ENCODE measurements around the gene DSCAML1.

DSCAML1 gene

DNA sequence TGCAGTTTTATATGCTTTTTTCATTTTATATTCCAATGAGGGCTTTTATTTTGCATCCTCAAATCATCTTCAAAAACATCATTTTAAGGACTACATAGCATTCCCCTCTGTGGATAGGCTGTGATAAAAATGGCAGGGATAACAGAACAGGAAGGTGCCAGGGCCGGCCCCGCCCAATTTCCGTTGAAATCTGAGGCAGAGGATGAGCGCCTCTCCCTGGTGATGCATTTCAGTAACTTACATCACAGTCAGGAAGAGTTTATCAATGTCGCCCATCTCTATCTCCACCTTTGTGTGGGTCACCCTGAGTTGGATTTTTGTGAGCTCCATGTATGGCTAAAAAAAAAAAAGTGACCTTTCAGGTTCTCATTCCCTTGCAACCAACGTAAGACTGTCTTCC lies 201.6 kb downstream of the DSCAML1 start:
- H3K36me3 ChIP-seq (ENCODE audit: control insufficient read depth, insufficient read depth, low read length): no peaks in the 10 kb centered on the region
- H3K4me1 ChIP-seq (ENCODE audit: control insufficient read depth, insufficient read depth, low read length, poor library complexity, severe bottlenecking): no peaks in the 10 kb centered on the region
- WGBS, 2 experiments (ENCODE audit: insufficient coverage in 2 of 2): 46 to 68% methylated on average over 3 to 5 of the region's 6 CpGs

DNA sequence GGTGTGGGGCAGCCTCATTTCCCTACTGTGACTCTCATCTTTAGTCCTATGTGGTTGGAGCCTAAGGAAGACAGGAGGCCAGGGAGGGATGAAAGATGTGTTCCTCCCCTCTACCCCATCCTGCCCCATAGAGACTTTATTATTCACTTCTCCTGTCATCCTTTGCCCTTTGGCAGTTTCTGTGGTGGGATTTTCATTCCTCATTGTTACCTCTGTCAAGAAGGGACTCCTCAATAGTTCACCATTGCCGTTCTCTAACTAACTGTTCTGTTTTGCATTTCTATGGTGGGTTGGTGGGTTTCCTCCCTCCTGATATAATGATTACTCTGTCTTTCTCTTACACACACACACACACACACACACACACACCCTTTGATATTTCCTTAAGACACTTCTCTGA lies 202.3 kb downstream of the DSCAML1 start:
- Histone ChIP-seq H3K9me3 (ENCODE audit: control insufficient read depth, low read length) (no peaks in the 10 kb centered on the region), H3K4me3 (ENCODE audit: extremely low read depth, insufficient read depth, low read length, poor library complexity, severe bottlenecking) (no peak overlapping the region), H3K27ac (ENCODE audit: low read depth, low read length, severe bottlenecking) (no peak overlapping the region), H3K4me1 (ENCODE audit: control insufficient read depth, insufficient read depth, low read length, poor library complexity, severe bottlenecking) (no peaks in the 10 kb centered on the region), H3K36me3 (ENCODE audit: control insufficient read depth, insufficient read depth, low read length) (no peaks in the 10 kb centered on the region)
- no CpG with 5 or more reads among the region's 1 CpG for WGBS, 2 experiments (ENCODE audit: insufficient coverage in 2 of 2)

More for the DNA sequence above, 201.6 kb downstream of the DSCAML1 start:
- Histone ChIP-seq H3K4me3 (ENCODE audit: extremely low read depth, insufficient read depth, low read length, poor library complexity, severe bottlenecking) (no peak overlapping the region), H3K27ac (ENCODE audit: low read depth, low read length, severe bottlenecking) (no peak overlapping the region), H3K9me3 (ENCODE audit: control insufficient read depth, low read length) (no peaks in the 10 kb centered on the region)

DNA sequence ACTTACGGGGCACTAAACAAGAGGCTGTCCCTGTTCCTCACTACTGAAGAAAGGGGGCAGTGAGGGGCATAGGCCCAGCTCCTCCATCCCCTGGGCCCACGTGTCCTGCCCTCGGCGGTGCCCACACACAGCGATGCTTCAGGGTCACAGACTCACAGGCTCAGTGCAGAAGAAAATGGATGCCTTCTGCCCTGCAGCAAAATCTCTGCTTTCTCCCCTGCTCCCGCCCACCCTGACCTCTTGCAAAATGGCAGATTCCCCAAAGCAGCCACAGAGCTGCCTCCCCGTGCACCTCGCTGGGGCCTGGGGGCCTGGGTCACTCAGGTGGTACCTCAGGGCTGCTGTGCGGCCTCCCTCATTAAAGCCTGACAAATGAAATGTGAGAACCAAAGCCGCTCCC lies 204.0 kb downstream of the DSCAML1 start:
- no peak overlapping the region for H3K27ac ChIP-seq (ENCODE audit: low read depth, low read length, severe bottlenecking)
- WGBS, 2 experiments (ENCODE audit: insufficient coverage in 2 of 2): 89 to 95% methylated on average over 8 to 10 of the region's 10 CpGs
- no peaks in the 10 kb centered on the region for H3K9me3 ChIP-seq (ENCODE audit: control insufficient read depth, low read length)
- no peak overlapping the region for H3K4me3 ChIP-seq (ENCODE audit: extremely low read depth, insufficient read depth, low read length, poor library complexity, severe bottlenecking)
- no peaks in the 10 kb centered on the region for H3K4me1 ChIP-seq (ENCODE audit: control insufficient read depth, insufficient read depth, low read length, poor library complexity, severe bottlenecking)
- no peaks in the 10 kb centered on the region for H3K36me3 ChIP-seq (ENCODE audit: control insufficient read depth, insufficient read depth, low read length)

DNA sequence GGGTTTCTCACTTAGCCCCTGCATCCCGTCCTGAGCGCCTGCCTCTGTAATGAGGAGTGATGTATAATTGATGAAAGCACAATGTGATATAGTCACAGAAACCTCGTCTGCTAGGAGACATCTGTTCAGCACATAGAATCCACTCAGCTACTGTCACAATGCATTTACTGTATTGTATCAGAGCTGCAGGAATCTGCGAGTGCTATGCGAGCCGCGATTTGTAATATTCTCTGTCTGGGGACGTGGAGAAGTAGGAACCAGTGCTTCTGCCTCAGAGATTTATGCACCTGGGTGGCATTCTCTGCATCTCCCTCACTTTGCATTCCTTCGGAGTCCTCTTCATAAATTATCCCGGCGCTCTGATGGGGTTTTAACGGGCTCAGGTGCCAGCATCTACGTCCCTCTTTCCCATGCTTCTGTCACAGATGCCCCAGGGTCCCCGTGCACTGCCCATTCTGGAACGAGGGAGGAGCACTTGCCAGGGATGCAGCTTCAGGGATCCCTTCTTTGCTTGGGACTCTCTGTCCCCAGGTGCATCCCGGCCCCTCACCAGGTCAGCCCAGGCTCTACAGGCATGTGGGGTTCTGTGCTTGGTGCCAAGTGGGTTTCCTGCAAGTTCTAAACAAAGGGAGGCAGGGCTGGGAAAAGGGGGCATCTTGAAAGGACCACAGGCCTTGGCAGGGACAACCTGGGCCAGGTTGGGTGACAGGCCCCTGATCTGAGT lies 205.5 kb downstream of the DSCAML1 start:
- no peaks in the 10 kb centered on the region for H3K36me3 ChIP-seq (ENCODE audit: control insufficient read depth, insufficient read depth, low read length)
- 85 to 90% methylated on average over 12 to 13 of the region's 16 CpGs for WGBS, 2 experiments (ENCODE audit: insufficient coverage in 2 of 2)
- no peaks in the 10 kb centered on the region for H3K9me3 ChIP-seq (ENCODE audit: control insufficient read depth, low read length)
- H3K4me3 ChIP-seq (ENCODE audit: extremely low read depth, insufficient read depth, low read length, poor library complexity, severe bottlenecking): no peak overlapping the region
- H3K4me1 ChIP-seq (ENCODE audit: control insufficient read depth, insufficient read depth, low read length, poor library complexity, severe bottlenecking): no peaks in the 10 kb centered on the region
- no peak overlapping the region for H3K27ac ChIP-seq (ENCODE audit: low read depth, low read length, severe bottlenecking)

DNA sequence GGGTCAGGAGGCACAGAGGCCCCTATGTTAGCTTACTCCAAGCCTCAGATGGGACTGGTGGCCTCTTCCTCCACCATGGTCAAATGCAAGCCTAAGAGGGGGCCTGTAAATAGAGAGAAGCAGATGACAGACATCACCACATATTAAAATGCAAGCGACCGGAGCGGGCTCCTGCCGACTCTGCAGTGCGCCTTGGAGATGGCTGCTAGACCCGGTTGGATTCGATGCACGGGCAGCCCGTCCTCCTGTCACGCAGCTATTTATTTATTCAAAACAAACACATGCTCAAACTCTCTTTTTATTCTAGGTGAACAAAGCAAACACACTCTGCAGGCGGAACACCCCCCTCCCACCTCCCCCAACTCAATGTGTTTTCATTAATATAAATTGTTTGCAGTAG lies 208.0 kb downstream of the DSCAML1 start:
- H3K27ac ChIP-seq (ENCODE audit: low read depth, low read length, severe bottlenecking): no peak overlapping the region
- no peaks in the 10 kb centered on the region for H3K36me3 ChIP-seq (ENCODE audit: control insufficient read depth, insufficient read depth, low read length)
- H3K9me3 ChIP-seq (ENCODE audit: control insufficient read depth, low read length): no peaks in the 10 kb centered on the region
- H3K4me3 ChIP-seq (ENCODE audit: extremely low read depth, insufficient read depth, low read length, poor library complexity, severe bottlenecking): no peak overlapping the region
- H3K4me1 ChIP-seq (ENCODE audit: control insufficient read depth, insufficient read depth, low read length, poor library complexity, severe bottlenecking): peaks cover 5% of the 10 kb centered on the region
- 92 to 95% methylated on average over 8 to 10 of the region's 11 CpGs for WGBS, 2 experiments (ENCODE audit: insufficient coverage in 2 of 2)

DNA sequence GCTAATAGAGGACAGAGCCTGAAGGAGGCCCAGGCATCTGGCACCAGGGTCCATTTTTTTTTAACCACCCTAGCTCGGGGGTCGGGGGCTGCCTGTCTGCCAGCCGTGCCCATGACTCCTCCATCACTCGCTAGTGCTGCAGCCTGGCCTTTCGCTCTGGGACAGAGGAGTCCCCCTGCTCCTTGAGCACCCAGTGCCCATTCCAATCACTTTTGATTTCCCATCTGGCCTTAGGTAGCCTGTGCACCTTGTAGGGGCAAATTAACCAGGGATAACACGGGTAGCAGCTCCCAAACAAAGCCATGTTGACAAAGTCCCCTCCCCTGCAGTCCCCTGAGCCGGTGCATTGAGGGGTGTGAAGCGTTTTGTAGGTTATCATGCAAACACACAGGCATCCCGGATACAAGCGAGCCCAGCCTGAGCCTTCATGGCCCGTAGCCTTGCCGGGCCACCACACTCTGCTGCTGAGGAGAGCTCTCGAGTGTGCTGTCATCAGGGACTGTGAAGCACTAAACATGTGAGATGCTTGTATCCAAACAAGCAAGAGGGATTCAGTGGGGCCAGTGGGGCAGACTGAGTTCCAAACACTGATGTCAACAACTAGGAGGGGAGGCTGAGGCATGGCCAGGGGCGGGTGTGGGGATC lies 208.7 kb downstream of the DSCAML1 start:
- Histone ChIP-seq H3K27ac (ENCODE audit: low read depth, low read length, severe bottlenecking) (no peak overlapping the region), H3K4me1 (ENCODE audit: control insufficient read depth, insufficient read depth, low read length, poor library complexity, severe bottlenecking) (peaks cover 12% of the 10 kb centered on the region), H3K4me3 (ENCODE audit: extremely low read depth, insufficient read depth, low read length, poor library complexity, severe bottlenecking) (no peak overlapping the region), H3K36me3 (ENCODE audit: control insufficient read depth, insufficient read depth, low read length) (no peaks in the 10 kb centered on the region), H3K9me3 (ENCODE audit: control insufficient read depth, low read length) (no peaks in the 10 kb centered on the region)
- WGBS, 2 experiments (ENCODE audit: insufficient coverage in 2 of 2): 82 to 88% methylated on average over 13 to 14 of the region's 14 CpGs

DNA sequence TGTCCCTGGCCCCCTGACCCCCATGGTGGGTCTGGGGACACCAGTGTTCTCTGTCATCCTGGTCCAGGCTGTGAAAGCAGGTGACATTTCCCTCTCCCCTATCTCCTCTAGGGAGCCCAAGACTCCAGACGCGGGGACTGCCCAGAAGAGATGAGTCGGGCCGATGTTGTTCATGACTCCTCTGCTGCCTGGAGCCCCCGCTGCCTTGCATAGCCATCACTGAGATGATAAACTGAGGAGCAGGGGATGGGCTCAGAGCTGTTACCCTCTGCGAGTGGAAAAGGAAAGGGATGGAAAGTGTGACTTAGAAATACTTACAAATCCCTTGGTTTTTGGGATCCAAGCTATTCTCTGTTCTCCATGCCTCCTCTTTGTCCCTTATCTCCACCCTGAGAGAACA lies 209.6 kb downstream of the DSCAML1 start:
- Histone ChIP-seq H3K9me3 (ENCODE audit: control insufficient read depth, low read length) (no peaks in the 10 kb centered on the region), H3K4me3 (ENCODE audit: extremely low read depth, insufficient read depth, low read length, poor library complexity, severe bottlenecking) (no peak overlapping the region)
- WGBS, 2 experiments (ENCODE audit: insufficient coverage in 2 of 2): 96 to 97% methylated on average over 4 to 5 of the region's 6 CpGs

DNA sequence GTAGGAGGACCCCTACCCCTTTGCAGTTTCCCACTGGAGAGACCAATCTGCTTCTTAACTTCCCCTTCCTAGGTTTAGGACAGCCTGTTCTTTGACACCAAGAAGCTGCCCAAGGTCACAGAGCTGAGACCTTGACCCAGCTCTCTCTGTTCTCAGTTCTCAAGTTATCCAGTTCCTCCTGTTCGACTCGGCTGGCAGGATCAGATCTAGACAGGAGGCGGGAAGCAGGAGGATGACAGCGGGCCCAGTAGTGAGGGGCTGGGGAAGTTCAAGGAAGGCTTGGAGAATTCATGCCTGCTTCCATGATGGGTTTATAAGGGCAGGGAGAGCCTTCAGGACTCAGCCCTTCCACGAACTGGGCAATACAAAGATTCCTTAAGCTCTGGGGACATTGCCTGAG lies 210.6 kb downstream of the DSCAML1 start:
- H3K4me1 ChIP-seq (ENCODE audit: control insufficient read depth, insufficient read depth, low read length, poor library complexity, severe bottlenecking): peaks cover 12% of the 10 kb centered on the region
- H3K4me3 ChIP-seq (ENCODE audit: extremely low read depth, insufficient read depth, low read length, poor library complexity, severe bottlenecking): no peak overlapping the region
- H3K27ac ChIP-seq (ENCODE audit: low read depth, low read length, severe bottlenecking): no peak overlapping the region
- H3K36me3 ChIP-seq (ENCODE audit: control insufficient read depth, insufficient read depth, low read length): no peaks in the 10 kb centered on the region
- 82 to 94% methylated on average over 5 of the region's 5 CpGs for WGBS, 2 experiments (ENCODE audit: insufficient coverage in 2 of 2)
- H3K9me3 ChIP-seq (ENCODE audit: control insufficient read depth, low read length): no peaks in the 10 kb centered on the region

More for the DNA sequence above, 209.6 kb downstream of the DSCAML1 start:
- peaks cover 12% of the 10 kb centered on the region for H3K4me1 ChIP-seq (ENCODE audit: control insufficient read depth, insufficient read depth, low read length, poor library complexity, severe bottlenecking)
- no peaks in the 10 kb centered on the region for H3K36me3 ChIP-seq (ENCODE audit: control insufficient read depth, insufficient read depth, low read length)
- no peak overlapping the region for H3K27ac ChIP-seq (ENCODE audit: low read depth, low read length, severe bottlenecking)

DNA sequence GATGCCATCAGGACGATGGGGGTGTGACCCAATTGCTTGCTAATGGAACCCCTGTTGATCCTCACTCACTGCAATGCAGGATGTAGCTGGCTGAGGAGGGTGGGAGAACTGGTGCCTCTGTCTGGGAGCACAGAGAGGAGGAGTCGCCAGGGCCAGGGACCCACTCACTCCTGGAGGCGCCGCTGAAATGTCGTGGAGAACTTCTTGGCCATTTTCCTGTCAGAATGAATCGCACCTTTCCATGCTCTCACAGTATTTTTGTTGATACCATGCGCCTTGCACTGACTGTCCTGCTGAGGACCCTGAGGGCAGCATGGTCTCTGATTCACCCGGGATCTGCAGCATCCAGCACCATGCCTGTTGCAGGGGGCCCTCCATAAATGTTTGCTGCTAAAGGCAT lies 211.4 kb downstream of the DSCAML1 start:
- 83 to 84% methylated on average over 6 to 8 of the region's 8 CpGs for WGBS, 2 experiments (ENCODE audit: insufficient coverage in 2 of 2)
- Histone ChIP-seq H3K27ac (ENCODE audit: low read depth, low read length, severe bottlenecking) (no peak overlapping the region), H3K4me1 (ENCODE audit: control insufficient read depth, insufficient read depth, low read length, poor library complexity, severe bottlenecking) (peaks cover 12% of the 10 kb centered on the region), H3K9me3 (ENCODE audit: control insufficient read depth, low read length) (no peaks in the 10 kb centered on the region), H3K36me3 (ENCODE audit: control insufficient read depth, insufficient read depth, low read length) (no peaks in the 10 kb centered on the region), H3K4me3 (ENCODE audit: extremely low read depth, insufficient read depth, low read length, poor library complexity, severe bottlenecking) (no peak overlapping the region)

DNA sequence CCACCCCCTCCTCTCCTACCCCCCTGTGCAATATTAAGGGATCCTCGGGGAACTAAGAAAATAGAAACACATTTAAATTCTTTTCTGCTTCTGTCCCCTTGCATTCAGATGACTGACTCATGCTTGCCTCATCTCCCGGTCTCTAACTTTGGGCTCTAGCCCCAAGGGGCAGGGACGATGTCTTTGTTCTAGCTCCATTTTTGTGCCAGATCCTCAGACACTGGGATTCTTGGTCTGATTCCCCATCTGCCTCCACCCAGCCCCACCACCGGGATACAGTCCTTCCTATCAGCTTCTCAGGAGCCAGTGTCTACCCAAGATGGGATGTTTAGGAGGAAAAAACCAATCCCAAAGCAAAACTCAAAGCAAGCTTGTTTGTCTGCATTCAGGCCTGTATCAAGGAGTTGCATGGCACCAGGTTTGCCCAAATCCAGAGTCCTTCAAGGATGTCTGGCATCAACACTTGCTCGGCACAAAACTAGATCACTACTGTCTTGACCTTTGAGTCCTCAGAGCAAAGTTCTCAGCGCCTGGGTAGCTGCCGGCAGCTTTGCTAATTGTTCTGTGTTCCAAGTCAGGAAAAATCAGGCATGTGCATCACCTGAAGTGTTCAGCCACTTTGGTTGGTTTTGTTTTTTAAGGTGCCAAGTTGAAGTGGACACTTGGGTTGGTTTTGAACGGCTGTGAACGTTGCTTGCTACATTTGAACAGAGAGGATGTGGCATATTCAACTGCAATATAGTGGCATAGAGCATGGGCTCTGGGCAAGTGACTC lies 212.8 kb downstream of the DSCAML1 start:
- Histone ChIP-seq H3K36me3 (ENCODE audit: control insufficient read depth, insufficient read depth, low read length) (no peaks in the 10 kb centered on the region), H3K27ac (ENCODE audit: low read depth, low read length, severe bottlenecking) (no peak overlapping the region), H3K4me3 (ENCODE audit: extremely low read depth, insufficient read depth, low read length, poor library complexity, severe bottlenecking) (no peak overlapping the region), H3K4me1 (ENCODE audit: control insufficient read depth, insufficient read depth, low read length, poor library complexity, severe bottlenecking) (peaks cover 12% of the 10 kb centered on the region), H3K9me3 (ENCODE audit: control insufficient read depth, low read length) (no peaks in the 10 kb centered on the region)
- 64 to 68% methylated on average over 6 to 9 of the region's 9 CpGs for WGBS, 2 experiments (ENCODE audit: insufficient coverage in 2 of 2)
